GM12873 (cell line): ENCODE results near the gene VWA8.

Experiments
- TF ChIP-seq, protein P1 (sequence below): IDR thresholded peaks from 2 replicates; pipeline ENCODE4 v1.5.1; 2012; ENCODE audit warnings: low read depth, mild to moderate bottlenecking, moderate library complexity, low read length, control low read depth; ENCODE audit not compliant: insufficient read depth; ENCODE audit errors: missing control alignments

VWA8 gene

DNA sequence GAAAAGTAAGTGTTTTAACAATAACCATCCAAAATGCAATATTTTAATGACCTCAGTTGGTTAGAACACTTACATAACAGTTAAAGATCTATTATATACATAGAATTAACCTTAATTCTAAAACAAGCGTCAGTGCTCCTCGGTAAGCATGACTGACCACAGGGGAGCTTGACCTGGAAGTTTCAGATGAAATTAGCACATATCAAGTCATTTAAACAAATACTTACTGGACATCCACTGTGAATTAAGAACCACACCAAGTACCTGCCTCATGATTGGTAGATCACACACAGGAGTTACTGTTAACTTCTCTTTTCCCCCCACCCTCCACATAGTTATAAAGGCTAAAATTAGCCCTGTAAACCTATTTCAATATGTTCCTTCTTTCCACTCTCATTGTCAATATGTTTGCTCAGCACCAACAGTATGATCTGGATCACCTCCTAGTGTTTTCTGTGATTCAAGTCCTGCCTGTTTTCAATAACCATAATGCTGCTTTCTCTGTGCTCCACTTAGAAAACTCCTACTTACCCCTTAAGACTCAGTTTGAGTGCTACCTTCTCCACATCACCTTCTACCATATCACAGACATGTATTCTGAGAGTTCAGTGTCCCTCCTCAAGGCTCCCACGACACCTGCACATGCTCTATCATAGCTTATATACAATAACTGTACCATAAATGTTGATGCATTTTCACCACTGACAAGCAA, 209.0 kb downstream of the VWA8 start:
- TF ChIP-seq, protein P1, sequence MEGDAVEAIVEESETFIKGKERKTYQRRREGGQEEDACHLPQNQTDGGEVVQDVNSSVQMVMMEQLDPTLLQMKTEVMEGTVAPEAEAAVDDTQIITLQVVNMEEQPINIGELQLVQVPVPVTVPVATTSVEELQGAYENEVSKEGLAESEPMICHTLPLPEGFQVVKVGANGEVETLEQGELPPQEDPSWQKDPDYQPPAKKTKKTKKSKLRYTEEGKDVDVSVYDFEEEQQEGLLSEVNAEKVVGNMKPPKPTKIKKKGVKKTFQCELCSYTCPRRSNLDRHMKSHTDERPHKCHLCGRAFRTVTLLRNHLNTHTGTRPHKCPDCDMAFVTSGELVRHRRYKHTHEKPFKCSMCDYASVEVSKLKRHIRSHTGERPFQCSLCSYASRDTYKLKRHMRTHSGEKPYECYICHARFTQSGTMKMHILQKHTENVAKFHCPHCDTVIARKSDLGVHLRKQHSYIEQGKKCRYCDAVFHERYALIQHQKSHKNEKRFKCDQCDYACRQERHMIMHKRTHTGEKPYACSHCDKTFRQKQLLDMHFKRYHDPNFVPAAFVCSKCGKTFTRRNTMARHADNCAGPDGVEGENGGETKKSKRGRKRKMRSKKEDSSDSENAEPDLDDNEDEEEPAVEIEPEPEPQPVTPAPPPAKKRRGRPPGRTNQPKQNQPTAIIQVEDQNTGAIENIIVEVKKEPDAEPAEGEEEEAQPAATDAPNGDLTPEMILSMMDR, result no peak

DNA sequence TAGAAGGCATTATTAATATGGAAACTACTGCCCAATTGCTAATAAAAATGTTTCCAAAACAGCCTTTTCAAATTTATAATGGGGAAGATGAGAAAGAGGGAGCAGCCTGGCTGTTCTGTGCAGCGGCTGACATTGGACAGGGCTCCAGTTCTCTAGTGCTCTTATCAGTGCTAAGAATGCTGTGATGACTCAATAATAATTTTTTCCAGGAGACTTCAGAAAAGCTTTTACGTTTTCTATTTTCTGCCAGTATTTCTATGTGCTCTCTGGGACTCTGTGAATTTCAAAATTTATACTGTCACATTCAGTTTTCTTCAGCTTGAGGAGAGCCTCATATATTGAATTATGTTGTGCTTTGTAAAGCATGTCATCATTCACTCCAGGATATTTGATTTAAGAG, 209.6 kb downstream of the VWA8 start:
- TF ChIP-seq, protein P1, result no peak

DNA sequence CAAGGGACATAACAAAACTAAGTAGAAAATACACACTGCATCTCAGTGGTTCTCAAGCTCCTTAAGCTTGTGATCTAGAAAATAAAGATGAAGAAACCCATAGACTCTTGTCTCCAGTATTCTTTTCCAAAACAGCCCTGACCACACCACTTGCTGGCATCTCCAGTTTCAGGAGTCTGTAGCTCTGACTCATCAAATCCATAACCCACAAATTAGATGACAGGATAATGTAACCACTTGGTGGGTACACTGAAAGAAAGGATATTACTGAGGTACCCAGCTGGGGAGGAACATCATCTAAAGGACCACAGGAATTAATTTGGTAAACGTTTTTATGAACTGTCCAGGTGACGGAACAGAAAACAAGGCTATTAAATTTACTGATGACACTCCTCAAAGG, 214.7 kb downstream of the VWA8 start:
- TF ChIP-seq, protein P1, result no peak

DNA sequence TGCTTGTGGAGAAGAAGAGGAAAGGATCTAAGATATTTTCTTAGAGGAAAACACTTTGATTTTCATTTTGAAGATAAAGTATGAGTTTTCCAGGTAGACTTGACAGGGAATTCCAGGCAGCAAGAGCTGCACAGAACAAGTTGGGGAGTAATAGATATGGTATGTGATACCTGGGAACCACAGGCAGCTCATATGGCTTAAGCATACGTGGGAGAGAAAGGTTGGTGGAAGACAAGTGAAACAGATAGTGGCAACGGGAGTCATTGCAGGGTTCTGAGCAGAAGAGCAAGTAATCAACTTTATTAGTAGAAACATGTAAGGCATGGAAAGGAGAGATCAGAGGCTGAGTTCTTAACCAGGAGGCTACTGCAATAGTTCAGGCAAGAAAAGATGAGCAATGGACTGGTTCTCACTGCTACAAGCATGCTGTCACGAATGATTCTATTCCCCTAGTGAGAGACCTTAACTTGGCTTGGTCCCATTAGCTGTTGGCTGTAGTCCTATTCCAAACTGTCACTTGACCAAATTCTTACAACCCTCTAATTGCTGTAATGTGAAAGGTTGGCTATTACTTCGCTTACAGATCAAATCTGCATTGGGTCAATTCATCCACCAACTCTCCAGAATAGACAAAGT, 217.9 kb downstream of the VWA8 start:
- TF ChIP-seq, protein P1, result no peak

DNA sequence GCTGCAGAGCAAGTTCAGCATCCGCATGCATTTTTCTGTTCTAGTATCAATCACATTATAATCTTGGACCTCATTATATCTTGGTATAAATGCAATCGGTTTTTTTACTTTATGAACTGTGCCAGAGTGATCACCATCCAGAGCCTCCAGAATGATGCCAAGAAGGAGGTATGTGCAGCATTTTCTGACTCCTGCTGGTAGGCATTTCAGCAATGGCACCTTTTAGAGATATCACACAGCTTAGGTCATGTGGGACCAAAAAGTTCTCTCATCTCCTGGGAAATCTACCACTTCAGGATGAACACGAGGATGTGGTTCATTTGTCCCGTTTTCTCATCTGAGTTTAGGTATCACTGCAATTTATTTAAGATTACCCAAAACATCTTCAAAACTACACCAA, 220.4 kb downstream of the VWA8 start:
- TF ChIP-seq, protein P1, result no peak

DNA sequence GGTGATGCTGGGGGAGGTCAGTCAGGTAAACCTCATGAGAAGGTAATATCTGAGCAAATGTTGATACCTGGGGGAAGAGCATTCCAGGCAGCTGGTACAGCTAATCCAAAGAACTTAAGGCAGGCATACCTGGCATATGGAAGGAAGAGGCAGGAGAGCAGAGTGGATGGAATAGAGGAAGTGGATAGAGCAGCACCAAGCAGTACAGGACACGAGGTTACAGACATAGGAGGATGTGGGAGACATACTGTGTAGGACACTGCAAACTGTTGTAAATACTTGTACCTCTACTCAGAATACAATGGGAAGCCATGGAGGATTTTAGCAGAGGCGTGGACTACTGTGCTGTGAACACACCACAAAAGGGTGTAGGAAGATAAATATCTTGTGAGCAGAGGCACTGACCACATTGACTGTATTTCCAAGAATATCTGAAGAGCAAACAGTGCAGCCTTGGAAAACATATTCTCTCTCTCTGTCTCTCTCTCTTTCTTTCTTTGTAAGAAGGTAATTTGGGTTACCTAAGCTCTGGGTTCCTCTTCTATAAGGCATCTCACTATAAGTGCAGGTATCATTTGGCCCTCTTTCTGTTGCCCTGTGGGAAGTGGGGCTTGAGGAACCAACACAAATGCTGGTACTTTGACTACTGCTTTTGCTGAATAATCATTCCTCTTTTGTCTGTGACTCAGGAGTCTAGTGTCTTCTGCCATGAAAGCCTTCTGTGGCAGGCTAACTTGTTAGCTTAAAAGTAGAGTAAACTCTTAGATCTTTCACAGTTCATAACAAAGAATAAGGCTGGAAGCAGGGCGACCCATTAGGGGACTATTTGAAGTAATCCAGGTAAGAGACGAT, 238.0 kb downstream of the VWA8 start:
- TF ChIP-seq, protein P1, result no peak
